ENCODE data around the gene NEU4.
A peak's percentile ranks its signal among the peaks of the same experiment; 100 is the strongest.

The NEU4 gene

DNA sequence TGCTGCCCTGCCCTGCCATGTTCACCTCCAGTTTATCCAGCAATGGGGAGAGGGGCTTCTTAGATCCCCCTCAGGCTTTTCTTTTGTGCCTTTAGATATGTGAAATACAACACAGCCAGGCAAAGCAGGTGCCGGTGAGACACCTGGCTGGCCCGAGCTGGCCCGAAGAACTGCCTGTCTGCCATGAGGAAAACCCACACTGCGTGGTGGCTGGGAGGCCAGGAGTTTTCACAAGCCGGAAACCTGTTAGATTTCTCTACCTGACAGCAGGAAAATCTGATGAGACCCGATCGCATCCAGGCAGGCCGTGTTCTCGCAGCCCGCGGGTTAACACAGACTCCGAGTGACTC is 38.1 kb upstream of the NEU4 start:
- H3K4me3 ChIP-seq (ENCODE audit: low read length) = no peak overlapping the region
- no peak for DNase-seq (ENCODE audit: low read depth)
- TF ChIP-seq, protein P1, sequence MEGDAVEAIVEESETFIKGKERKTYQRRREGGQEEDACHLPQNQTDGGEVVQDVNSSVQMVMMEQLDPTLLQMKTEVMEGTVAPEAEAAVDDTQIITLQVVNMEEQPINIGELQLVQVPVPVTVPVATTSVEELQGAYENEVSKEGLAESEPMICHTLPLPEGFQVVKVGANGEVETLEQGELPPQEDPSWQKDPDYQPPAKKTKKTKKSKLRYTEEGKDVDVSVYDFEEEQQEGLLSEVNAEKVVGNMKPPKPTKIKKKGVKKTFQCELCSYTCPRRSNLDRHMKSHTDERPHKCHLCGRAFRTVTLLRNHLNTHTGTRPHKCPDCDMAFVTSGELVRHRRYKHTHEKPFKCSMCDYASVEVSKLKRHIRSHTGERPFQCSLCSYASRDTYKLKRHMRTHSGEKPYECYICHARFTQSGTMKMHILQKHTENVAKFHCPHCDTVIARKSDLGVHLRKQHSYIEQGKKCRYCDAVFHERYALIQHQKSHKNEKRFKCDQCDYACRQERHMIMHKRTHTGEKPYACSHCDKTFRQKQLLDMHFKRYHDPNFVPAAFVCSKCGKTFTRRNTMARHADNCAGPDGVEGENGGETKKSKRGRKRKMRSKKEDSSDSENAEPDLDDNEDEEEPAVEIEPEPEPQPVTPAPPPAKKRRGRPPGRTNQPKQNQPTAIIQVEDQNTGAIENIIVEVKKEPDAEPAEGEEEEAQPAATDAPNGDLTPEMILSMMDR (conservative IDR thresholded peaks at IDR 0.05; ENCODE audit: low read length) = no peak

DNA sequence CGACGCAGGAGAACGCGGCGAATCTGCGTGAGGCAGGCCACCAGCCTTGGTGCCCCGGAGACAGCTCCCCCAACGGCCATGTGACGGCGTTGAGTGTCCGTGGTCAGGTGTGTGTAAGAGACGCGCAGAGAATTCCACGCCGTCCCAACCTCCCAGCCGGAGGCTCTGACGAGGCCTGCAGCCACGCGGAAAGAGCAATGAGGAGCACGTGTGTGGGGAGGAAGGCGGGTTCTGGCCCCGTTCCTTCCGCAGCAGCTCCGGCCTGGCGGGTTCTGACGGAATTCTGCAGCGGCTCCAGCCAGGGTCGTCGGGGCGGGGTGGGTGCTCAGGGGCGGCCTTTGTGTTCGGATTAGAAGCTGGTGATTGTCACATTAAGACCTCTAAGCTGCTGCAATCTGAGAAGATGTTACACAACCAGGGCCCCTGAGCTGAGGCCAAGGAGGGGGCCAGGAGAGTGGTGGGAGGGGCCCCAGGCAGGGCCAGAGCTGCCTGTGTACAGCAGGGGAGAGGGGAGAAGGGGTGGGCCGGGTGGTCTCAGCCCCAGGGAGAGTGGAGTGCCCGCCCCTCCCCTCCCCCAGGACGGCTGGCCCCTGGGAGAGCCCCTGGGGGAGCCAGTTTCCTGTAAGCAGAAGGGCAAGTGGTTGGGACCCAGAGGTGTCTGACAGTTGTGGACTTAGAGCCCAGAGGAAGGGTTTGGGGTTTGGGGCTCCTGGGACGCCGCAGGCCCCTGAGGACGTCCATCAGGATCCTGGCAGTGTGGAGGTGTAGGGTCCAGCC is 37.5 kb upstream of the NEU4 start:
- DNase-seq (ENCODE audit: low read depth) = peak; percentile 39
- TF ChIP-seq, protein P1 (conservative IDR thresholded peaks at IDR 0.05; ENCODE audit: low read length) = no peak
- no peak overlapping the region for H3K4me3 ChIP-seq (ENCODE audit: low read length)

DNA sequence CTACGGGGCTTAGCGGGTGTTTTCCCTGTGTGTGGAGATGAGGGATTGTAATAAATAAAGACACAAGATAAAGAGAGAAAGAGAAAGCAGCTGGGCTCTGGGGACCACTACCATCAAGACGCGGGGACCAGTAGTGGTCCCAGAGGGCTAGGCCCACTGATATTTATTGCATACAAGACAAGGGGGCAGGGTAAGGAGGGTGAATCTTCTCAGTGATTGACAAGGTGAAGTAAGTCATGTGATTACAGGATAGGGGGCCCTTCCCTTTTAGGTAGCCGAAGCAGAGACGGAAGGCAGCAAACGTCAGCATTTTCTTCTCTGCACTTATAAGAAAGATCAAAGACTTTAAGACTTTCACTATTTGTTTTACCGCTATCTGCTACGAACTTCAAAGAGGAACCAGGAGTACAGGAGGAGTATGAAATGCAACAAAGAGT is 36.9 kb upstream of the NEU4 start:
- no peak overlapping the region for H3K4me3 ChIP-seq (ENCODE audit: low read length)
- no peak for DNase-seq (ENCODE audit: low read depth)
- TF ChIP-seq, protein P1 (conservative IDR thresholded peaks at IDR 0.05; ENCODE audit: low read length) = no peak

DNA sequence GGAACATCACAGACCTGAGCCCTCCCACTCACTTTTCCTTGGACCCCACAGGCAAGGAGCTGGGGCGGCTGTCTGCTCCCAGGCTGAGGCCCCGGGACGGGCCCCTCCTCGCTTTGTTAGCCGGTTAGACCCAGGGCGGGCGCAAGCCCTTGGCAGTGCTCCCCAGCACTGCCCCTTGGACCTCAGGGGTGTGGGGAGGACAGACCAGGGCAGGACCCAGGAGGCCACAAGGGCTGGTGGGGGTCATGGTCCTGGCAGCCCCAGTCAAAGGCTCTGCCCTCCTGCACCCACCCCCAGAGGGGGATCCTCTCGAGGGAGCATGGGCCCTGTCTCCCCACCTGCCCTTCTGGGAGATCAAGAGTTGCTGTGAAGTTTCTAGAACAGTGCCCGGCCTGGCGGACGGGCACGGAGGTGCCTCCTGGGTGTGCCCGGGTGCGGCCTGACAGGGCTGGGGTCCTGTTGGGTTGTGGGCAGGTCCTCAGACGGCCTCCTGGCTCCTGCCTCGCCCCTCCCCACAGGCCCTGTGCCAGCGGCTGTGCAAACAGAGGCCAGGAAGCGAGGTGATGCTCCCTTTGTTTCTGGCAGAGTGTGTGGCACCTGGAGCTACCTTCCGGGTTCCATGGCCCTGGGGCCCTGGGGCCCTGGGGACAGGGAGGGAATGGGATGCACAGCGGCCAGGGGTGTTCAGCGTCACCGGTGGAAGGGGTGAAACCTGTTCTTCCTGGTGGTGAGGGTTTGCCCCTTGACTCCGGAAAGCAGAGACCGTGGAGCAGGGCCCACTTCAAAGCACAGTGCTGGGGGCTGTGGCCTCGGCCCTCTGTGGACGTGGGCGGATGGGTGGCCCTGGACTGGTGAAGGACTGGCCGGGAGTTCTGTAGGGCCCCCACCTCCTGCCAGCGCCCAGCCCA is 35.2 kb upstream of the NEU4 start:
- DNase-seq (ENCODE audit: low read depth) = no peak
- no peak overlapping the region for H3K4me3 ChIP-seq (ENCODE audit: low read length)
- TF ChIP-seq, protein P1 (conservative IDR thresholded peaks at IDR 0.05; ENCODE audit: low read length) = no peak

DNA sequence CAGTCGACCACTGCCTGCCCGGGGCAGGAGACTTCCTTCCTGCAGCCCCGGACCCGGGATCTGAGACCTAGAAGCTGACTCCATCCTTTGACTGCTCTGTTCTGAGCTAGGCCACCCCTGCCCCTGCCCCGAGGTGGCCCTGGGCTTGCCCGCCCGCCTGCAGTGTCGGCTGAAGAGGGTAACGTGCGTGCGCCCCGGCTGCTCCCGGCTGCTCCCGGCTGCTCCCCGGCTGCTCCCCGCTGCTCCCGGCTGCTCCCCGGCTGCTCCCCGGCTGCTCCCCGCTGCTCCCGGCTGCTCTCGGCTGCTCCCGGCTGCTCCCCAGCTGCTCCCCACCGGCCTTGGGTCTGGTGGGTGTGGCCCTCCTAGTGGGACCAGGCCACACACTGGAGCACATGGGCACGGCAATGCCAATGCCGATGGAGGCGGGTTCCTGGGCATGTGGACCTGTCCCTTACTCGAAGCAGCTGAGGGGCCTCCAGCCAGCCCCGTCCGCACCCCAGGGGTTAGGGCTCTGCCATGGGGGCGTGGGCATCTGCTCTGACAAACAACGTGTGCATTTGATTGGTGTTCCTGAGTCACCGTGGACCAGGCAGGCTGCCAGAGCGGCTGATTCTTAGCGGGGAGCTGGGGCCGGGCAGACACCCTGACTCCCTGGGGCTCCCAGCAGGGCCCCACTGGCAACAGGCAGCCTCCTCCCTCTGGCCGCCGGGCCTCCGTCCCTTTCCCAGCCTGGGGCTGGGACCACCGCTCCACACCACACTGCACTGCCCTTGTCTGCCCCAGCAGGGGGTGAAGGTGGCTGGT is 34.4 kb upstream of the NEU4 start:
- TF ChIP-seq, protein P1 (conservative IDR thresholded peaks at IDR 0.05; ENCODE audit: low read length) = no peak
- no peak overlapping the region for H3K4me3 ChIP-seq (ENCODE audit: low read length)
- DNase-seq (ENCODE audit: low read depth) = peak; percentile 72

DNA sequence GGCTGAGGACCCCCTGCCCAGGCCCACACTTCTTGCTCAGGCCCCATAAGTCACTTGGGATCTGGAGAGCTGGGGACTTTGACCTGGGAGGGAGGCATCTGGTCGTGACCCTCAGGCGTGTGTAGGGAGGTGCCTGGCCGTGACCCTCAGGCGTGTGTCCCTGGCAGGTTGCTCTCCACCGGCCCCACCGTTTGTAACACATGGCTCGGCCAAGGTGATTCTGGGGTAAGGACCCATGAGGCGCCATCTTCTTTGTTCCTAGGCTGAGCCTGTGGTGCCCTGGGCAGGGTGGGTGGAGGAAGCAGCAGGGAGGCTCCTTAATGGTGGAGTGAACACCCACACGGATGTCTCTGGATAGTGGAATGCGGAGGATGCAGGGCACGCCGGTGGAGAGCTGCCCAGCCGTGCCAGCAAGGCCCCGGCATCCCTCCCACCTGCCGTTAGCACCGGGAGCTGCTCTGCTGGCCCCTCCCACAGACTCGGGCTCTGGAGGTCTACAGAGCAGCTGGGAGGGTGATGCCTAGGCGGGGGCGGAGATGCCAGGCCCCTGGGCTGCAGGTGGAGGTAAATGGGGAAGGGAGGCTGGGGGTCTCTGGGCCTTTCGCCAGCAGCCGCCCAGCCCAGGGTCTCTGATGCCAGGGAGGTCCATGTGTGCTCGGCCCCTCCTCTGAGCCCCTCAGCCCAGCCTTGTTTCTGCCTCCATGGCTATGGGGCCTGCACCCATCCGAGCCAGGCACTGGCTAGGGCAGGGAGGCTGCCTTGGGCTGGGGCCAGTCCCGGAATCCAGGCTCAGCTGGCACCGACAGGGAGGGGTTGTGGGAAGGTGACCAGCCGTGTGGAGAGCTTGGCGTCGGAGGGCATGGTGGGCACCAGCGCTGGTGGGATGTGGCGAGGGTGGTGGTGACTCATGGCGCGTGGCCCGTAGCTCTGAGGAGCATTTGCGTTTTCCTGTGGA is 33.5 kb upstream of the NEU4 start:
- no peak overlapping the region for H3K4me3 ChIP-seq (ENCODE audit: low read length)
- TF ChIP-seq, protein P1 (conservative IDR thresholded peaks at IDR 0.05; ENCODE audit: low read length) = no peak
- DNase-seq (ENCODE audit: low read depth) = no peak
